Colonic mucosa (tissue), 4 donors: ENCODE data around the gene CAMK1D. TPM values are rescaled to one million over a fixed set of nuclear protein-coding genes. Genes with fewer than 3 reads are reported as not detected.
"Not testable (repeated sequence)": the region's sequence is repeated elsewhere in the genome, so short reads cannot be mapped to it uniquely, and the experiment has no call there.

ENCODE experiments used
- DNase-seq: peaks from one replicate; pipeline ENCODE4 v3.0.0-alpha.2; 2020
- H3K27ac ChIP-seq: fragments of 200-600 bp; one replicate; pipeline ENCODE4 v1.8.0; 2021
- H3K27me3 ChIP-seq: fragments of 200-600 bp; one replicate; pipeline ENCODE4 v1.8.0; 2021
- H3K36me3 ChIP-seq: fragments of 200-600 bp; one replicate; pipeline ENCODE4 v1.8.0; 2021
- H3K4me1 ChIP-seq: fragments of 200-600 bp; one replicate; pipeline ENCODE4 v1.8.0; 2021; ENCODE audit warnings: mild to moderate bottlenecking
- H3K4me3 ChIP-seq: fragments of 200-600 bp; one replicate; pipeline ENCODE4 v1.8.0; 2021
- H3K9ac ChIP-seq, 2 donors: one replicate each; pipeline ENCODE4 v1.7.0; 2013; ENCODE audit warnings: control low read depth in 2 of 2, low read depth in 2 of 2, low read length in 2 of 2
- H3K9me3 ChIP-seq: fragments of 200-600 bp; one replicate; pipeline ENCODE4 v1.8.0; 2021
- intact Hi-C: fragments of 100-400 bp; cut with DNase I; formaldehyde crosslinking; loops from one replicate; pipeline ENCODE4 v1.14.1; 2022
- total RNA-seq, 2 donors: library from RNA; stranded (reverse); fragmentation: NEBNext Ultra II Directional in 1 of 2; extraction: Animal tissue kit (Norgen Biotek cat#: 25700) in 1 of 2; gene quantifications; one replicate each; pipeline ENCODE4 v1.2.1, GENCODE V29; 2021
- TF ChIP-seq, protein P1 (sequence below): fragments of 200-600 bp; IDR thresholded peaks from one replicate; pipeline ENCODE4 v1.8.0; 2022; ENCODE audit warnings: antibody characterized with exemption, mild to moderate bottlenecking
- donor health status: healthy.
- donor health status: DM: no; HTN: no; CAD: no.
- donor health status: DM: no; HTN: no; CAD: no.

Gene CAMK1D
- total RNA-seq, 2 donors from 2014 or later: 21.3 to 29.7 TPM

GRCh38 chr10:12733271-12733670 lies 383.9 kb downstream of the CAMK1D start:
- Histone ChIP-seq H3K9ac (no peak overlapping the region), H3K36me3 (no peaks in the 10 kb centered on the region), H3K27me3 (no peaks in the 10 kb centered on the region), H3K27ac (no peak overlapping the region), H3K4me3 (no peak overlapping the region), H3K9me3 (no peaks in the 10 kb centered on the region), H3K4me1 (no peaks in the 10 kb centered on the region)
- DNase-seq: no peak
- intact Hi-C loops: no loop called here
- TF ChIP-seq, protein P1, sequence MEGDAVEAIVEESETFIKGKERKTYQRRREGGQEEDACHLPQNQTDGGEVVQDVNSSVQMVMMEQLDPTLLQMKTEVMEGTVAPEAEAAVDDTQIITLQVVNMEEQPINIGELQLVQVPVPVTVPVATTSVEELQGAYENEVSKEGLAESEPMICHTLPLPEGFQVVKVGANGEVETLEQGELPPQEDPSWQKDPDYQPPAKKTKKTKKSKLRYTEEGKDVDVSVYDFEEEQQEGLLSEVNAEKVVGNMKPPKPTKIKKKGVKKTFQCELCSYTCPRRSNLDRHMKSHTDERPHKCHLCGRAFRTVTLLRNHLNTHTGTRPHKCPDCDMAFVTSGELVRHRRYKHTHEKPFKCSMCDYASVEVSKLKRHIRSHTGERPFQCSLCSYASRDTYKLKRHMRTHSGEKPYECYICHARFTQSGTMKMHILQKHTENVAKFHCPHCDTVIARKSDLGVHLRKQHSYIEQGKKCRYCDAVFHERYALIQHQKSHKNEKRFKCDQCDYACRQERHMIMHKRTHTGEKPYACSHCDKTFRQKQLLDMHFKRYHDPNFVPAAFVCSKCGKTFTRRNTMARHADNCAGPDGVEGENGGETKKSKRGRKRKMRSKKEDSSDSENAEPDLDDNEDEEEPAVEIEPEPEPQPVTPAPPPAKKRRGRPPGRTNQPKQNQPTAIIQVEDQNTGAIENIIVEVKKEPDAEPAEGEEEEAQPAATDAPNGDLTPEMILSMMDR: no peak

GRCh38 chr10:12735843-12736462 lies 386.6 kb downstream of the CAMK1D start:
- Histone ChIP-seq H3K9me3 (no peaks in the 10 kb centered on the region), H3K4me3 (no peak overlapping the region), H3K4me1 (no peaks in the 10 kb centered on the region), H3K9ac (no peak overlapping the region), H3K27ac (no peak overlapping the region), H3K27me3 (no peaks in the 10 kb centered on the region), H3K36me3 (no peaks in the 10 kb centered on the region)
- TF ChIP-seq, protein P1: no peak
- no peak for DNase-seq
- intact Hi-C loops: no loop called here

DNA sequence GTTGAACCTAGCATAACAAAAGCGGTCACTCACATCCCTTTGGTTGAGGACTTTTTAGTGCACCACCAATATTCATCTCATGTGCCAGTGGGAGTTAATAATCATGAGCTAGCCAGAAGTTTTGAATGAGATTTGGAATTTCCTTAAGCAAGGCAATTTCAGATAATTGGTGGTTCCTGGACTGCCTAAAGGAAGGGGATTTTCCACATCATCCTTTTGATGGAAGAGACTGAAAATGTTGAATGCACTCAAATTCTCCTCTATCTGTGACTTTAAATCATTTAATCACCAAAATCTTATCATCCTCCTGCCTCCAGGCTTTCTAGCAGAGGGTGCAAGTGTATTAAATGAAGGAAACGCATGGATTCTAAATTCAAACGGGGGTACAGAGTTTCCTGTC lies 391.5 kb downstream of the CAMK1D start:
- intact Hi-C loops: no loop called here
- no peaks in the 10 kb centered on the region for H3K27me3 ChIP-seq
- no peak overlapping the region for H3K4me3 ChIP-seq
- TF ChIP-seq, protein P1: no peak
- no peak for DNase-seq
- no peaks in the 10 kb centered on the region for H3K9me3 ChIP-seq
- no peak overlapping the region for H3K27ac ChIP-seq
- no peak overlapping the region for H3K9ac ChIP-seq
- H3K36me3 ChIP-seq: no peaks in the 10 kb centered on the region
- no peaks in the 10 kb centered on the region for H3K4me1 ChIP-seq

- intact Hi-C loops: no loop called here
- H3K27ac ChIP-seq: no peak overlapping the region
Observed at GRCh38 chr10:12741360-12741804, 392.0 kb downstream of the CAMK1D start.

GRCh38 chr10:12742771-12743170 lies 393.4 kb downstream of the CAMK1D start:
- TF ChIP-seq, protein P1: no peak
- Histone ChIP-seq H3K36me3 (no peaks in the 10 kb centered on the region), H3K27me3 (no peaks in the 10 kb centered on the region), H3K27ac (no peak overlapping the region), H3K4me1 (no peaks in the 10 kb centered on the region), H3K9me3 (no peaks in the 10 kb centered on the region), H3K9ac (no peak overlapping the region), H3K4me3 (no peak overlapping the region)
- DNase-seq: no peak
- intact Hi-C loops: no loop called here

More at GRCh38 chr10:12741360-12741804, 392.0 kb downstream of the CAMK1D start:
- no peak for DNase-seq
- Histone ChIP-seq H3K4me1 (no peaks in the 10 kb centered on the region), H3K4me3 (no peak overlapping the region), H3K36me3 (no peaks in the 10 kb centered on the region), H3K9me3 (no peaks in the 10 kb centered on the region), H3K9ac (no peak overlapping the region), H3K27me3 (no peaks in the 10 kb centered on the region)
- TF ChIP-seq, protein P1: no peak

GRCh38 chr10:12743466-12743865 lies 394.1 kb downstream of the CAMK1D start:
- H3K27ac ChIP-seq, H3K27me3 ChIP-seq, H3K9ac ChIP-seq, H3K36me3 ChIP-seq, intact Hi-C loops, H3K9me3 ChIP-seq, H3K4me1 ChIP-seq, H3K4me3 ChIP-seq, DNase-seq: not testable (repeated sequence)
